CD4-positive, alpha-beta memory T cell (primary cell): ENCODE measurements around the gene STAT1. TPM values are rescaled to one million over a fixed set of nuclear protein-coding genes. Genes with fewer than 3 reads are reported as not detected.

Source experiments
- CTCF ChIA-PET: fragments of 350-600 bp; sonication (Branson Sonifier 250); formaldehyde crosslinking; loops from one replicate; lab custom pipeline; 2021; ENCODE audit warnings: inconsistent platforms; ENCODE audit not compliant: partially characterized antibody; lab: Charles Lee
- POLR2A ChIA-PET: fragments of 350-600 bp; sonication (Branson Sonifier 250); formaldehyde crosslinking; loops from one replicate; lab custom pipeline; 2021; ENCODE audit not compliant: partially characterized antibody; lab: Charles Lee
- DNase-seq, 5 donors: peaks; one replicate each; pipeline versions ENCODE4 v3.0.0 to v3.0.0-alpha.2; 2020 to 2022; ENCODE audit warnings: mixed read lengths in 1 of 5
- H3K27ac ChIP-seq: one replicate; pipeline ENCODE4 v1.7.0; 2013; ENCODE audit warnings: low read depth, low read length
- H3K27me3 ChIP-seq: 2 replicates; pipeline ENCODE4 v1.7.0; 2013; ENCODE audit warnings: mild to moderate bottlenecking, low read length, moderate library complexity; ENCODE audit not compliant: insufficient read depth
- H3K36me3 ChIP-seq: 2 replicates; pipeline ENCODE4 v1.7.0; 2013; ENCODE audit warnings: mild to moderate bottlenecking, low read length, moderate library complexity; ENCODE audit not compliant: insufficient read depth
- H3K4me1 ChIP-seq: 2 replicates; pipeline ENCODE4 v1.7.0; 2013; ENCODE audit warnings: mild to moderate bottlenecking, low read length, moderate library complexity; ENCODE audit not compliant: insufficient read depth
- H3K4me3 ChIP-seq, 2 donors: one replicate each; pipeline ENCODE4 v1.7.0; 2013; ENCODE audit warnings: low read length in 2 of 2, mild to moderate bottlenecking in 1 of 2
- H3K9me3 ChIP-seq, 2 donors: one replicate each; pipeline ENCODE4 v1.7.0; 2013; ENCODE audit warnings: low read length in 2 of 2, control low read depth in 1 of 2; ENCODE audit not compliant: control insufficient read depth in 1 of 2
- H3K27ac Mint-ChIP-seq, 7 donors: one replicate each; pipeline ENCODE4 v1.8.0; 2020 to 2021; ENCODE audit warnings: mixed read lengths in 7 of 7, mild to moderate bottlenecking in 6 of 7, inconsistent platforms in 3 of 7, moderate library complexity in 3 of 7
- H3K27me3 Mint-ChIP-seq, 2 donors: one replicate each; pipeline ENCODE4 v1.8.0; 2020 to 2021; ENCODE audit warnings: mixed read lengths in 2 of 2
- H3K36me3 Mint-ChIP-seq, 2 donors: one replicate each; pipeline ENCODE4 v1.8.0; 2020 to 2021; ENCODE audit warnings: mixed read lengths in 2 of 2, inconsistent platforms in 1 of 2, mild to moderate bottlenecking in 1 of 2
- H3K4me1 Mint-ChIP-seq, 4 donors: one replicate each; pipeline ENCODE4 v1.8.0; 2020 to 2021; ENCODE audit warnings: mixed read lengths in 4 of 4, mild to moderate bottlenecking in 1 of 4
- H3K4me3 Mint-ChIP-seq, 8 donors: one replicate each; pipeline ENCODE4 v1.8.0; 2020 to 2021; ENCODE audit warnings: mixed read lengths in 8 of 8, mild to moderate bottlenecking in 7 of 8, moderate library complexity in 6 of 8, inconsistent platforms in 3 of 8
- H3K9me3 Mint-ChIP-seq, 8 donors: one replicate each; pipeline ENCODE4 v1.8.0; 2020 to 2021; ENCODE audit warnings: mixed read lengths in 8 of 8, mild to moderate bottlenecking in 5 of 8, inconsistent platforms in 3 of 8, moderate library complexity in 1 of 8
- intact Hi-C: fragments of 100-400 bp; cut with micrococcal nuclease; formaldehyde crosslinking; loops from one replicate; pipeline ENCODE4 v1.15.1; 2023
- polyA plus RNA-seq, 2 donors: library from polyadenylated mRNA; unstranded; fragments of 300-500 nt; fragmentation: Illumina TruSeq; gene quantifications; one replicate each; pipeline ENCODE4 v1.2.3, GENCODE V29; 2021
- total RNA-seq, 2 experiments: library from RNA; stranded (reverse); gene quantifications; one replicate each; pipeline ENCODE4 v1.2.3, GENCODE V29; 2021

Gene STAT1
- total and polyA plus RNA-seq, 4 experiments from 2014 or later = 130 to 230 (median 175) TPM

DNA sequence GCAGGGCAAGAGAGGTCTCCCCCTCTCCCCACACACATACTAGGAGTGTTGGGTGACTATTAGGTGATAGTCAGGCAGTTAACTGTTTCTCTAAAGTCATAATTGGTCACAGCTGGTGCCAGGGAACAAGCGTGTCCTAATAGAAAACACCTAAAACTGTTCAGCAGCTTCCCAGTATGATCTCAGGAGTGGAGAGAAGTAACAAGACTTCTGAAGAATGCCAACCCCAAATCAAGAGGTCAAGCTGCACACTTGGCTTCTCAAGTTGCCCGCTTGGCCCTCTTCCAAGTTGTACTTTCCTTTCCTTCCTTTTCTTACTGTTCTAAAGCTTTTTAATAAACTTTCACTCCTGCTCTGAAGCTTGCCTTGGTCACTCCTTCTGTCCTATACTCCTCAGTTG lies 22.4 kb upstream of the STAT1 start:
- Mint-ChIP-seq H3K36me3 (peaks cover 50 to 77% of the 10 kb centered on the region in 2 donors), H3K27ac (peak overlapping the region in 6 of 7 donors; percentile 35 to 93 (median 62))
- intact Hi-C loops = no loop called here

DNA sequence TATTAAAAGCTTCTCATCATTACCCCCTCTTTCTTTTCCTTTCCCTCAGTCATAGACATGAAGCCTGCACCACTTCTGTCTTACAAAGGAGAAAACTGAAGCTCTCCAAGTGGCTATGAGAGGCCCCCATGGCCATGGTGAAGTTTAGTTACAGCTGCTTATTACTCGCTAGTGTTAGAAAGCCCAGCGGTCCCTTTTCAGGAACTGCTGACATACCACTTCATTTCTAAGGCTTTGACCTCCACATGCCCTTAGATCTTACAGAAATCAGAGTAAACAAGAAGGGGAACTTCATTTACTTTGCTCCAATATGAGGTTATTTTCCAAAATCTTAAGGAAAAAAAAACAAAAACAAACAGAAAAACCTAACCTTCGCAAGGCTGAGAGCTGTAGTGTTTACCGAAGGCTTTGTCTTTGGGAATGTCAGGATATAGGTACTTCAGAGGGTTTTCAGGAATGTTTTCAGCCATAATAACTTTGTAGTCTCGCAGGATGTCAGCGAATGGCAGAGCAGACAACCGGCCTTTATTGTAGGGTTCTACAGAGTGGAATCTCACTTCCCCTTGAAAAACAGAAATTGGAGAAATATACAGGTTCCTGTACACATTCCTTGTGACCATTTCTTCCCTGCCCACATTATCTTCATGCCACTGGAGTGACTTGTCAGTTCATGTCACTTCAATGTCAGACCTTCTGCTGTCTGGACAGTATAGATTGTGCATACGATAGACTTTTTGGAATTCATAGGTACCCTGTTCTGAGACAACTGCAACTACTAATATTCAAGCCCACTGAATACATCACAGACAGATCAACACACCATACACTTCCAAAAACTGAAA lies 18.8 kb upstream of the STAT1 start:
- no peak for DNase-seq
- H3K27ac Mint-ChIP-seq = peak overlapping the region in 5 of 7 donors; percentile 22 to 78 (median 39)
- peaks cover 27 to 43% (median 33%) of the 10 kb centered on the region in 4 donors for H3K4me1 Mint-ChIP-seq
- Histone ChIP-seq H3K27me3 (no peaks in the 10 kb centered on the region), H3K4me1 (peaks cover 41% of the 10 kb centered on the region), H3K27ac (no peak overlapping the region), H3K36me3 (peaks cover 41% of the 10 kb centered on the region), H3K4me3 (no peak overlapping the region), H3K9me3 (no peaks in the 10 kb centered on the region)
- peaks cover 43 to 77% of the 10 kb centered on the region in 2 donors for H3K36me3 Mint-ChIP-seq
- no peaks in the 10 kb centered on the region for H3K9me3 Mint-ChIP-seq
- H3K27me3 Mint-ChIP-seq = no peaks in the 10 kb centered on the region
- ChIA-PET CTCF (interaction anchor here (0.6 to 1.0 kb wide), 3 partner anchors 19 to 82 kb away, joined by 3 read pairs; no protein-coding TSS in a partner anchor), POLR2A (interaction anchor here (1.0 to 1.3 kb wide), 2 partner anchors 13 to 19 kb away, joined by 4 read pairs; partner anchors contain the start of gene STAT1)
- intact Hi-C loops = no loop called here
- no peak overlapping the region for H3K4me3 Mint-ChIP-seq

More for the DNA sequence above, 22.4 kb upstream of the STAT1 start:
- Mint-ChIP-seq H3K27me3 (no peaks in the 10 kb centered on the region), H3K4me3 (no peak overlapping the region), H3K4me1 (peaks cover 23 to 30% (median 29%) of the 10 kb centered on the region in 4 donors), H3K9me3 (no peaks in the 10 kb centered on the region)
- peaks cover 31% of the 10 kb centered on the region for H3K4me1 ChIP-seq
- no peak overlapping the region for H3K4me3 ChIP-seq
- POLR2A ChIA-PET = interaction anchor here (0.7 to 1.3 kb wide), 3 partner anchors 13 to 78 kb away, joined by 3 to 4 read pairs (median 3); no protein-coding TSS in a partner anchor
- peaks cover 39% of the 10 kb centered on the region for H3K36me3 ChIP-seq
- CTCF ChIA-PET = interaction anchor here (1.4 to 6.6 kb wide), 6 partner anchors 11 to 186 kb away, joined by 3 to 60 read pairs (median 6); no protein-coding TSS in a partner anchor
- H3K27ac ChIP-seq = no peak overlapping the region
- H3K27me3 ChIP-seq = no peaks in the 10 kb centered on the region
- DNase-seq = no peak
- no peaks in the 10 kb centered on the region for H3K9me3 ChIP-seq

DNA sequence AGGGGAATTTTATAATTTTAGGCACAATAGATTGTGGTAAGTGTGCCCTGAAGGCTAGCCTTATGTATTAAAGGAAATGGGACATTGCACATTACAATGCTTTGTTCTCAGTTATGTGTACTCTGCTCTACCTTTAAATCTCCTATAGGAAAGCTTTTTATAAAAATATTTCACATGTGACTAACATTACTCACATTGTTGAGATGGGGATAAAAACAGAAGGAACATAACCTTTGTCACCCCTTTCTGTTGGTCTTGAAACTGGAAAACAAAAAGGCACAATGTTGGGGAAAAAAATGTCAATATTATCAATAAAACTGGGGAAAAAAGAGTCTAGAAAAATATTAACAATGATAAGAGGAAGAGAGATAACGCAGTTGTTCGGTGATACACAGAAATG lies 17.3 kb upstream of the STAT1 start:
- no peaks in the 10 kb centered on the region for H3K9me3 Mint-ChIP-seq
- ChIA-PET POLR2A (interaction anchor here (9.9 kb wide), 1 partner anchor 19 kb away, joined by 155 read pairs; the partner anchor contains the start of gene STAT1), CTCF (interaction anchor here (0.8 to 1.0 kb wide), 2 partner anchors 11 to 181 kb away, joined by 3 to 5 read pairs; no protein-coding TSS in a partner anchor)
- Histone ChIP-seq H3K27ac (no peak overlapping the region), H3K36me3 (peaks cover 36% of the 10 kb centered on the region), H3K4me3 (no peak overlapping the region), H3K9me3 (no peaks in the 10 kb centered on the region), H3K4me1 (peaks cover 34% of the 10 kb centered on the region), H3K27me3 (no peaks in the 10 kb centered on the region)
- no peaks in the 10 kb centered on the region for H3K27me3 Mint-ChIP-seq
- intact Hi-C loops = no loop called here
- peaks cover 32 to 63% of the 10 kb centered on the region in 2 donors for H3K36me3 Mint-ChIP-seq
- peak overlapping the region in 5 of 7 donors; percentile 38 to 65 (median 57) for H3K27ac Mint-ChIP-seq
- no peak for DNase-seq
- peaks cover 21 to 37% (median 27%) of the 10 kb centered on the region in 4 donors for H3K4me1 Mint-ChIP-seq
- peak overlapping the region in 1 of 8 donors; percentile 47 for H3K4me3 Mint-ChIP-seq

DNA sequence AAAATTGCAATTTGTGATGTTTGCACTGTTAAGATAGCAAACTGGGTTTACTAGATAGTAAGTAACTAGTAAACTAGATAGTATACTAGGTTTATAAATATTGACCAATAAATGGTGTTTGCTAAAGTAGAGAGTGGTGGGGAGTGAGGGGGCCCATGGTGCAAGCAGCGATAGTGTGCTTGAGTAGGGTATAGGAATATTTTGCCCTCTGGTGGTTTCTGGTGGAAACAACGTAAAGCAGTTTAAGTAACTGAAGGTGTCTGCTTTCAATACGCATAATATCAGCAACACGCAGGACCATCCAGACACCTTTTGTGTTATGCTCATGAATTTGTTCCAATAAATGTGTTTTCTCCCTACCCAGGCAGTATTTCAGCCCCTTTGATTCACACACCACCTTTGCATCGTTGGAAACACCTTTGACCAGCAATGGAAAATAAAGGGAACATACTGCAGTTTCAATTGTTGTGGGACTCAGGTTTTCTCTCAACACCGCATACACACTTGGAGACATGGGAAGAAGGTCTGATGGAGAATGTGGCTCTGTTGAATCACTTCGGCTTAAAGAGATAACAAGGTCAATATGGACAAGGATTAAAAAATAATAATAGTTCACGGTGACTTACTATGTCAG lies 16.7 kb upstream of the STAT1 start:
- ChIA-PET CTCF (interaction anchor here (0.8 to 2.4 kb wide), 10 partner anchors 11 to 180 kb away, joined by 3 to 28 read pairs (median 8); partner anchors contain the start of gene STAT1), POLR2A (interaction anchor here (9.9 kb wide), 1 partner anchor 18 kb away, joined by 155 read pairs; the partner anchor contains the start of gene STAT1)
- peaks cover 30% of the 10 kb centered on the region for H3K36me3 ChIP-seq
- no peaks in the 10 kb centered on the region for H3K27me3 ChIP-seq
- peak; percentile 52 to 69 (median 56) for DNase-seq
- Mint-ChIP-seq H3K9me3 (no peaks in the 10 kb centered on the region), H3K36me3 (peaks cover 31 to 58% of the 10 kb centered on the region in 2 donors), H3K27ac (peak overlapping the region; percentile 15 to 84 (median 44)), H3K4me1 (peaks cover 21 to 37% (median 30%) of the 10 kb centered on the region in 4 donors), H3K27me3 (no peaks in the 10 kb centered on the region), H3K4me3 (peak overlapping the region in 4 of 8 donors; percentile 1 to 47 (median 7))
- peak overlapping the region; percentile 21 for H3K27ac ChIP-seq
- peaks cover 34% of the 10 kb centered on the region for H3K4me1 ChIP-seq
- no peaks in the 10 kb centered on the region for H3K9me3 ChIP-seq
- intact Hi-C loops = loop anchor here (1.0 kb wide), 5 partner anchors 10 to 249 kb away; no protein-coding TSS in a partner anchor
- no peak overlapping the region for H3K4me3 ChIP-seq

DNA sequence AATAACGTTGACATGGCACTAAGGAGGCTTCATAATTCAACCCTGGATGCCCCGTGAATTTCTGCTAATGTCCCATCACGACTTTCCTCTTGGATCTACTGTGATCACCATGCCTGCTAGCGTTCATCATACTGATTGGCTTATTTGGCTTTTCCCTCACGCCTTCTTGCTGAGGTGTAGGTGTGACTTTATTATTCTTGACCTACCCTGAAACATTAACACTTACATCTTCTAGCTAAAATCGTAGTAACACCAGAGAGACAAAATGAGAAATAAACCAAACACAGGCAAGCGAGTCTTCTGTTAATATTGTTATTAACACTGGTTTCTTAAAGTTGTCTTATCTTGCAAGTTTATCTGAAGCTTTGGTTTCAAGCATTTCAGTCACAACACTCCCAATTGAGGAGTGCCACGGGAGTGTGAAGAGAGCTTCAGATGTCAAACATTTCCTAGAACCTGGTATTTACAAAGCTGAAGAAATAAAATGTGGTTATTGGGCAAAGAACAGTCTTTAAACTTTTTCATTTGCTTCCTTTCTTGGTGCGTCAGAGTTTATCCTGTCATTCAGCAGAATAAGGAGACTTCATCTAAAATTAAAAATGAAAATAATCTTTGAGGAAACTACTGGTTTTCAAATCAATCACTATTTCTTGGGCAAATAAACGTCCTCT lies 15.4 kb upstream of the STAT1 start:
- peak overlapping the region in 6 of 8 donors; percentile 13 to 75 (median 46) for H3K4me3 Mint-ChIP-seq
- POLR2A ChIA-PET = interaction anchor here (0.6 to 9.9 kb wide), 6 partner anchors 8 to 151 kb away, joined by 3 to 155 read pairs (median 6); partner anchors contain the start of gene STAT1
- DNase-seq = peak in 1 of 5 donors; percentile 26
- Histone ChIP-seq H3K4me1 (peaks cover 42% of the 10 kb centered on the region), H3K4me3 (no peak overlapping the region), H3K27ac (peak overlapping the region; percentile 29), H3K27me3 (no peaks in the 10 kb centered on the region), H3K36me3 (peaks cover 25% of the 10 kb centered on the region), H3K9me3 (no peaks in the 10 kb centered on the region)
- peaks cover 26 to 47% of the 10 kb centered on the region in 2 donors for H3K36me3 Mint-ChIP-seq
- H3K27ac Mint-ChIP-seq = peak overlapping the region; percentile 11 to 82 (median 67)
- peaks cover 26 to 47% (median 34%) of the 10 kb centered on the region in 4 donors for H3K4me1 Mint-ChIP-seq
- intact Hi-C loops = no loop called here
- CTCF ChIA-PET = interaction anchor here (0.8 to 2.4 kb wide), 17 partner anchors 9 to 248 kb away, joined by 3 to 28 read pairs (median 8); partner anchors contain the start of gene STAT1
- no peaks in the 10 kb centered on the region for H3K27me3 Mint-ChIP-seq
- H3K9me3 Mint-ChIP-seq = no peaks in the 10 kb centered on the region

DNA sequence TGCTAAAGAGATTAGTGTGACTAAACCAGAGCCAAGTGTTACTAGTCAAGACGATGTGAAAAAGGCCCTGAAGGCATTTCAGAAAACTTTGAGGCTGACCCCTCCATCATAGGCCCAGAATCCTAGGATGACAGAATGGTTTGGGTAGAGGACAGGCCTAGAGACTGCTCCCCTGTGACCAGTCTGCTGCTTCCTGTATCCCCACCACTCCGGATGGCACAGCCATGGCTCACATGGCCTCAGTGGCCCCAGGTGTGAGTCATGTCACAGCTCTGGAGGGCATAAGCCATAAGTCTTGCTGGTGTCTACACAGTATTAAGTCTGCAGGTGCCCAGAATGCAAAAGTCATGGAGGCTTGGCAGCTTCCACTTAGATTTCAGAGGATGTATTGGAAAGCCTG lies 12.4 kb upstream of the STAT1 start:
- H3K27ac Mint-ChIP-seq = peak overlapping the region in 5 of 7 donors; percentile 20 to 93 (median 38)

More for the DNA sequence above, 12.4 kb upstream of the STAT1 start:
- peaks cover 16 to 23% of the 10 kb centered on the region in 2 donors for H3K36me3 Mint-ChIP-seq
- H3K9me3 Mint-ChIP-seq = no peaks in the 10 kb centered on the region
- H3K36me3 ChIP-seq = peaks cover 6% of the 10 kb centered on the region
- CTCF ChIA-PET = no interaction called here
- no peak for DNase-seq
- H3K4me1 ChIP-seq = peaks cover 73% of the 10 kb centered on the region
- H3K27me3 Mint-ChIP-seq = no peaks in the 10 kb centered on the region
- no peak overlapping the region for H3K27ac ChIP-seq
- peaks cover 27 to 50% (median 34%) of the 10 kb centered on the region in 4 donors for H3K4me1 Mint-ChIP-seq
- intact Hi-C loops = no loop called here
- POLR2A ChIA-PET = interaction anchor here (9.9 kb wide), 1 partner anchor 14 kb away, joined by 155 read pairs; the partner anchor contains the start of gene STAT1
- H3K27me3 ChIP-seq = no peaks in the 10 kb centered on the region
- no peaks in the 10 kb centered on the region for H3K9me3 ChIP-seq
- no peak overlapping the region for H3K4me3 ChIP-seq
- H3K4me3 Mint-ChIP-seq = no peak overlapping the region
